ENCODE results near the gene SNTG2. TPM values are rescaled to one million over a fixed set of nuclear protein-coding genes. Genes with fewer than 3 reads are reported as not detected.

The SNTG2 gene
- total and polyA plus RNA-seq, 11 donors = 0.19 to 3.2 (median 0.93) TPM

DNA sequence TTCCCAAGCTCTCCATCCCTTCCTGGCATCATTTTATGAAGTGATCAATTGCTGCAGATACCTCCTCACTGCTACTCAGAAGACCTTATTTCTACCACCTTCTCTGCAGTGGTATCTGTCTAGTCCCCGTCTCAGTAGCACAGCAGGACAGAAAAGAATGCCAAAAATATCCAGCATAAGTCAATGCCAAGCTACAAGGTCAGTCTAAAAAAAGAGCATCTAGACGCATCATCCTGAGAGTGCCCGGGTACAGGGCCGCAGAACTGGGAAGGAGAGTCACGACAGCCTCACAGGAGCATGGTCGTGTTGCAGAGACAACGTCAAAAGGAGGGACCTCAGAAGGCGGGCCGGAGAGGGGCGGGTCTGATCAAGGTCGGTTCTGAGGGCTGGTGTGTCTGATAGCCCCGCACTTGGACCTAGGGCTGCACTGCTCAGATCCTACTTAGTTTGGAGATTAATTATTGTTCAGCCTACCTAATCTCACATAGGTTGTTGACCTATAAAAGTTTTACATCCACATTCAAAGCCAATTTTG is 24.3 kb upstream of the SNTG2 start:
- H3K4me1 ChIP-seq = peaks cover 0 to 4% (median 0%) of the 10 kb centered on the region in 12 donors
- no peak for TF ChIP-seq POLR2A (IDR thresholded peaks at IDR 0.05)
- TF ChIP-seq, protein P1, sequence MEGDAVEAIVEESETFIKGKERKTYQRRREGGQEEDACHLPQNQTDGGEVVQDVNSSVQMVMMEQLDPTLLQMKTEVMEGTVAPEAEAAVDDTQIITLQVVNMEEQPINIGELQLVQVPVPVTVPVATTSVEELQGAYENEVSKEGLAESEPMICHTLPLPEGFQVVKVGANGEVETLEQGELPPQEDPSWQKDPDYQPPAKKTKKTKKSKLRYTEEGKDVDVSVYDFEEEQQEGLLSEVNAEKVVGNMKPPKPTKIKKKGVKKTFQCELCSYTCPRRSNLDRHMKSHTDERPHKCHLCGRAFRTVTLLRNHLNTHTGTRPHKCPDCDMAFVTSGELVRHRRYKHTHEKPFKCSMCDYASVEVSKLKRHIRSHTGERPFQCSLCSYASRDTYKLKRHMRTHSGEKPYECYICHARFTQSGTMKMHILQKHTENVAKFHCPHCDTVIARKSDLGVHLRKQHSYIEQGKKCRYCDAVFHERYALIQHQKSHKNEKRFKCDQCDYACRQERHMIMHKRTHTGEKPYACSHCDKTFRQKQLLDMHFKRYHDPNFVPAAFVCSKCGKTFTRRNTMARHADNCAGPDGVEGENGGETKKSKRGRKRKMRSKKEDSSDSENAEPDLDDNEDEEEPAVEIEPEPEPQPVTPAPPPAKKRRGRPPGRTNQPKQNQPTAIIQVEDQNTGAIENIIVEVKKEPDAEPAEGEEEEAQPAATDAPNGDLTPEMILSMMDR (IDR thresholded peaks at IDR 0.05) = no peak
- no peak for DNase-seq
- no peak overlapping the region for H3K27ac ChIP-seq
- peaks cover 0 to 5% (median 0%) of the 10 kb centered on the region in 9 donors for H3K27me3 ChIP-seq
- WGBS, 4 donors = 62 to 72% (median 67%) methylated on average over 12 of the region's 12 CpGs
- no peaks in the 10 kb centered on the region for H3K36me3 ChIP-seq
- no peaks in the 10 kb centered on the region for H3K9me3 ChIP-seq
- no peak overlapping the region for H3K4me3 ChIP-seq
- intact Hi-C loops (cut with DNase I) = no loop called here
- ATAC-seq = peak in 3 of 4 donors; percentile 15 to 49 (median 31)

DNA sequence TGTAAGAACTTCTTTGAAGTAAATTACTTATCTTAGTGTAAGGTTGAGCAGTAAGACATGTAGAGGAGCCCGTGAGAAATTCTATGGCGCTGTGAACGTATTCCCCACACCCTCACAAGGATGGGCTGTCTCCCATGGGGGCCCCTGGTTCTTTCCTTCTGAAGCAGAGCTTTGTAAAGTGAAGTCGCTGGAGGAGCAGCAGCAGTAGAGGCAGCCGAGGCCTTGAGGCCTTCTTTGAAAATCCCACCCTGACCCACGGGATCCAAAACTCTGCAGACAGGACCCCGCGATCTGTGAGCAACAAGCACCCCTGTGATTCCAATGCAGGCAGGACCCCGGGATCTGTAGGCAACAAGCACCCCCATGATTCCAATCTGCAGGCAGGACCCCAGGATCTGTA is 23.8 kb upstream of the SNTG2 start:
- peaks cover 0 to 5% (median 0%) of the 10 kb centered on the region in 9 donors for H3K27me3 ChIP-seq
- intact Hi-C loops (cut with DNase I) = no loop called here
- 85 to 94% (median 90%) methylated on average over 8 to 9 of the region's 9 CpGs for WGBS, 4 donors
- no peak for TF ChIP-seq POLR2A (IDR thresholded peaks at IDR 0.05)
- TF ChIP-seq, protein P1 (IDR thresholded peaks at IDR 0.05) = no peak
- H3K4me1 ChIP-seq = peaks cover 0 to 4% (median 0%) of the 10 kb centered on the region in 12 donors
- H3K4me3 ChIP-seq = no peak overlapping the region
- DNase-seq (no peak), ATAC-seq (no peak)
- no peaks in the 10 kb centered on the region for H3K9me3 ChIP-seq
- no peaks in the 10 kb centered on the region for H3K36me3 ChIP-seq
- H3K27ac ChIP-seq = no peak overlapping the region

DNA sequence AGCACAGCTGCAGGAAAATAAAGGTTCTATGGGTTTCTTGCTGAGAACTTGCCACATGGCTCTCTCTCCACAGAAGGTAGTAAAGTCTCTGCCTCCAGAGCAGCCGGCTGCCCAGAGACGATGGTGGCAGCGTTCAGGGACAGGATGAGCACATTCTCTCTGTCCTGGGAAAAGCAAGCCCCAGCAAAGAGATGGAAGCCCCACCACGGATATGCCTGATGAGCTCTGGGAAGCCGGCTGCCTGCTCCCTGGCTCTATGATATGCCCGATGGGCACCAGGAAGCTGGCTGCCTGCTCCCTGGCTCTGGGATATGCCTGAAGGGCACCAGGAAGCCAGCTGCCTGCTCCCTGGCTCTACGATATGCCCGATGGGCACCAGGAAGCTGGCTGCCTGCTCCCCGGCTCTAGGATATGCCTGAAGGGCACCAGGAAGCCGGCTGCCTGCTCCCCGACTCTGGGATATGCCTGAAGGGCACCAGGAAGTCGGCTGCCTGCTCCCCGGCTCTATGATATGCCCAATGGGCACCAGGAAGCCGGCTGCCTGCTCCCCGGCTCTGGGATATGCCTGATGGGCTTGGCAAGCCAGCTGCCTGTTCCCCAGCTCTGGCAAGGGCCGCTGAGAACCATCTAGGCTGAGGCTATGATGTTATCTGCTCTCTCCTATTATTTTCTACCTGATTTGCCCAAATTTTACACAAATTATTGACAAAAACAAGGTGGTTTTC is 21.5 kb upstream of the SNTG2 start:
- Histone ChIP-seq H3K4me3 (no peak overlapping the region), H3K9me3 (no peaks in the 10 kb centered on the region), H3K4me1 (peaks cover 0 to 4% (median 0%) of the 10 kb centered on the region in 12 donors), H3K36me3 (no peaks in the 10 kb centered on the region), H3K27ac (no peak overlapping the region), H3K27me3 (peaks cover 0 to 9% (median 0%) of the 10 kb centered on the region in 9 donors)
- no peak for TF ChIP-seq POLR2A (IDR thresholded peaks at IDR 0.05)
- TF ChIP-seq, protein P1 (IDR thresholded peaks at IDR 0.05) = no peak
- DNase-seq = no peak
- intact Hi-C loops (cut with DNase I) = no loop called here
- no peak for ATAC-seq
- WGBS, 4 donors = 77 to 91% (median 82%) methylated on average over 10 to 16 of the region's 16 CpGs

DNA sequence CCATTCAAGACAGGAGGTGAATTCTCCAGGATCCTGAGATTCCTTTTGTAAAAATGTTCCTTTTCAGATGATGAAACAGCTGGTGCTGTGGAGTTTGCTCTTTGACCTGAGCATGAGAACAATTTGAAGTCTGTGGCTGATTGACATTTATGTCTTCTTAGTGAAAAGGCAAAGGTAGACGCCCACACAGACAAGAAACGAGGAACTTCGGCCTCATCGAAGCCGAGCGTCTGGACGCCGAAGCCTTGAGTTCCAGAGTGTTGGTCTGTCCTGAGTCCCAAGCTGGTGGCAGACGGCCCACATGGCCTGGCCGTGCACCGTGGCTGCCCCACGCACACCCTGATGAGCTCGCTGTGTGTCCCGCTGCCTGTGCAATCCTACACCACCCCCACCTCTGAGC is 20.7 kb upstream of the SNTG2 start:
- H3K36me3 ChIP-seq = no peaks in the 10 kb centered on the region
- peaks cover 0 to 4% (median 0%) of the 10 kb centered on the region in 12 donors for H3K4me1 ChIP-seq
- intact Hi-C loops (cut with DNase I) = no loop called here
- no peak overlapping the region for H3K27ac ChIP-seq
- 82 to 92% (median 90%) methylated on average over 12 to 14 of the region's 14 CpGs for WGBS, 4 donors
- no peaks in the 10 kb centered on the region for H3K9me3 ChIP-seq
- no peak for DNase-seq
- ATAC-seq = no peak
- H3K27me3 ChIP-seq = peaks cover 0 to 6% (median 0%) of the 10 kb centered on the region in 9 donors
- no peak overlapping the region for H3K4me3 ChIP-seq
- TF ChIP-seq POLR2A (IDR thresholded peaks at IDR 0.05) = no peak
- TF ChIP-seq, protein P1 (IDR thresholded peaks at IDR 0.05) = no peak

All from heart left ventricle (tissue), 16 donors.